Mucosa of stomach (tissue), 1 donor: ENCODE measurements around the gene MAGEA8.
"Not testable (repeated sequence)": the region's sequence is repeated elsewhere in the genome, so short reads cannot be mapped to it uniquely, and the experiment has no call there.

Experiments
- H3K27me3 ChIP-seq: one replicate; pipeline ENCODE4 v1.7.0; 2013; ENCODE audit warnings: mild to moderate bottlenecking, low read length; ENCODE audit not compliant: control insufficient read depth, insufficient read depth
- H3K36me3 ChIP-seq: one replicate; pipeline ENCODE4 v1.7.0; 2013; ENCODE audit warnings: low read length; ENCODE audit not compliant: control insufficient read depth, insufficient read depth
- H3K4me1 ChIP-seq: one replicate; pipeline ENCODE4 v1.7.0; 2013; ENCODE audit warnings: mild to moderate bottlenecking, low read length; ENCODE audit not compliant: control insufficient read depth, insufficient read depth
- H3K4me3 ChIP-seq: one replicate; pipeline ENCODE4 v1.7.0; 2013; ENCODE audit warnings: low read length
- H3K9ac ChIP-seq: one replicate; pipeline ENCODE4 v1.7.0; 2013; ENCODE audit warnings: mild to moderate bottlenecking, low read length, moderate library complexity
- H3K9me3 ChIP-seq: one replicate; pipeline ENCODE4 v1.7.0; 2013; ENCODE audit warnings: mild to moderate bottlenecking, low read length, moderate library complexity; ENCODE audit not compliant: control insufficient read depth
- donor health status: Pancreatic carcinoma.

MAGEA8 gene, protein sequence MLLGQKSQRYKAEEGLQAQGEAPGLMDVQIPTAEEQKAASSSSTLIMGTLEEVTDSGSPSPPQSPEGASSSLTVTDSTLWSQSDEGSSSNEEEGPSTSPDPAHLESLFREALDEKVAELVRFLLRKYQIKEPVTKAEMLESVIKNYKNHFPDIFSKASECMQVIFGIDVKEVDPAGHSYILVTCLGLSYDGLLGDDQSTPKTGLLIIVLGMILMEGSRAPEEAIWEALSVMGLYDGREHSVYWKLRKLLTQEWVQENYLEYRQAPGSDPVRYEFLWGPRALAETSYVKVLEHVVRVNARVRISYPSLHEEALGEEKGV

DNA sequence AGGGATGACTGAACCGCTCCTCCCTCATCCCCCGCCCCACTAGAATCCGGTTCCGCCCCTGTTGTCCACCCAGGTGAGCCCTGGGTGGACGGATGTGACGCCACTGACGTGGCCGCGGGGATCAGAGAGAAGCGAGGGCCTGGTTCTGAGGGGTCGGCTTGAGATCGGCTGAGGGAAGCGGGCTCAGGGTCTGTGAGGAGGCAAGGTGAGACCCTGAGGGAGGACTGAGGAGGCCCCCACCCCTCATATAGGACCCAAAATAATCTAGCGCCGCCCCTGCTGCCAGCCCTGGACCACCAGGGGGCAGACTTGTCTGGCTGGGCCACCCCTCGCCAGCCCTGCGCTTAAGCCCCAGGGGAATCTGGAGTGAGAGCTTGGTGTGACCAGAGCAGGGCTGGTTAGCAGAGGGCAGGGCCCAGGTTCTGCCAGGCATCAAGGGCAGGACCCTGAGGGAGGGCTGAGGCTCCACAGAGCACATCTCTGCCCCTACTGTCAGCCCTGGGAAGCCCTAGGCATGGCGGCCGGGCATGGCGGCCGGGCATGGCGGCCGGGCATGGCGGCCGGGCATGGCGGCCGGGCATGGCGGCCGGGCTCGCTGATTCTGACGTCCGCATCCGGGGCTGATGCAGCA is at the start of gene MAGEA8:
Gene MAGEA8, plus strand, starts transcription at position 103 of the 631 bp plus-strand sequence. CDS start 3,090 bp downstream, outside the sequence.
- Histone ChIP-seq H3K36me3 (no peaks in the 10 kb centered on the region), H3K27me3 (no peaks in the 10 kb centered on the region), H3K9ac (no peak within 1 kb of the TSS), H3K4me1 (no peaks in the 10 kb centered on the region), H3K4me3 (no peak within 1 kb of the TSS), H3K9me3 (no peaks in the 10 kb centered on the region)

DNA sequence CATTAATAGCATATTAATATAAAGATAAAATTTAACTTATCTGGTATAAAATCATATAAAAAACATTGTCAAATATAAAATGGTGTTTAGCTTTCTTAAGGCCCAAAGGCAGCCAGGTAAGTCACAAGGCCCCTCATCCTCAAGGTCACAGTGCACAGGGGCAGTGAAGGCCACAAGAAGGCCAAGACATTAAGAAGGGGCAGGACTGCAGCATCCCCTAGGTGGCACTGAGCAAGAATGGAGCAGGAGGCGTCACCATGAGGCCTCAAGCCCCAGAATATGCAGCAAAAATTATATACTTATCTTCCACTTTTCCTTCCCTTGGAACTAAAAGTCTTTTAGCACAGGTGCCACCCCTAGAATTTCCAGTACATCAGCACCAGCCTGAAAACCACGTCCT is 49.5 kb upstream of the MAGEA8 start:
- no peaks in the 10 kb centered on the region for H3K4me1 ChIP-seq
- H3K27me3 ChIP-seq, result no peaks in the 10 kb centered on the region
- no peak overlapping the region for H3K9ac ChIP-seq
- H3K9me3 ChIP-seq, result no peaks in the 10 kb centered on the region
- H3K36me3 ChIP-seq, result no peaks in the 10 kb centered on the region
- no peak overlapping the region for H3K4me3 ChIP-seq

DNA sequence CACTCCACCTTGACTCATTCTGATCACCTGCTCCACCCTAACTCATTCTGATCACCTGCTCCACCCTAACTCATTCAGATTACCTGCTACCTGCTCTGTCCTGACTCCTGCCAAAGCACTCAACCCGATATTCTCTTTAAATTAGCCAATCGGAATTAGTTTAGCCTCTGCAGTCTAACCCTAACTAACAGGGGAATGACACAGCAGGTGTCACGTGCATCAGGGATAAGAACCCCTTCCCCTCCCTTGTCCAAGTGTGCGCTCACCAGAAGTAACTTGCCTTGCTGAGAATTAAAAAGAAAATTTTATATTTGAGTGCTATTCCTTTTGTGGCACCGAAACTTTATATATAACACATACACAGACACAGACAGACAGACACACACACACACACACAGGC is 44.3 kb upstream of the MAGEA8 start:
- H3K4me1 ChIP-seq, H3K4me3 ChIP-seq, H3K27me3 ChIP-seq, H3K36me3 ChIP-seq, H3K9ac ChIP-seq, H3K9me3 ChIP-seq: not testable (repeated sequence)

DNA sequence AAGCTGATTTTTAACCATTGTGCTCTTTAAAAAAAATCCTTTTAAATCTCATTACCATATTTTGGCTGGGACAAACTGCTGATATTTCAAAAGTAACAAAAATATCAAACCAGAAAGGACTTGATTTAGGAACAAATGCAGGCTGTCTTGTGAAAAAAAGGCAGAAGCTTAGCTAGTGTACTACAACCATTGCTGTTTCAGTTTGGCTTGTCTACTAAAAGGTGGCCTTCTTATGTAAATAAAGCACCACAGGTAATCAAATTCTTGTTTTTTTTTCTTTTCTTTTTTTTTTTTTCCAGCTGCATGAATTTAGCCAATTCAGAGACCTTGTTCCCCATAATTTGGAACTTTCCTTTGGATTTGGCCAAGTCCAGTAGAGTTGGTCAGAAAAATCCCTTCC is 43.8 kb upstream of the MAGEA8 start:
- Histone ChIP-seq H3K4me3 (no peak overlapping the region), H3K9me3 (no peaks in the 10 kb centered on the region), H3K27me3 (no peaks in the 10 kb centered on the region), H3K4me1 (no peaks in the 10 kb centered on the region), H3K36me3 (no peaks in the 10 kb centered on the region), H3K9ac (no peak overlapping the region)

DNA sequence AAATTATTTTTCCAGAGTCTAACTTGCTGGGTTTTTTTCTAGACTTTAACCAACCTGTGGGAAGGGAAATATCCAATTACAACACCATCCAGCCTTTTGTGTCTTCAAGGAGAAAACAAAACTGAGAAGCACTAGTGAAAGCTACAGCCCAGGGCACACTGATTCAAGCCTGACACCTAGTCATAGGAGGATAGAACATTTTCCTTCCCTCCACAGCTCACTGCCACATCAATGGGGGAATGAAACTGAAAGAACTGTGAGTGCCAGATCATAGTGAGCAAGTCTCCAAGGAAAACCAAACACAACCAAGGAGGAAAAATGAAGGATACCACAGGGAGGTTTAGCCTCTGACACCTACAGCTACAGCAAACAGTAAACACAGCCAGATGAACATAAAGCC is 43.3 kb upstream of the MAGEA8 start:
- Histone ChIP-seq H3K4me3 (no peak overlapping the region), H3K4me1 (no peaks in the 10 kb centered on the region), H3K9ac (no peak overlapping the region), H3K36me3 (no peaks in the 10 kb centered on the region), H3K9me3 (no peaks in the 10 kb centered on the region), H3K27me3 (no peaks in the 10 kb centered on the region)

DNA sequence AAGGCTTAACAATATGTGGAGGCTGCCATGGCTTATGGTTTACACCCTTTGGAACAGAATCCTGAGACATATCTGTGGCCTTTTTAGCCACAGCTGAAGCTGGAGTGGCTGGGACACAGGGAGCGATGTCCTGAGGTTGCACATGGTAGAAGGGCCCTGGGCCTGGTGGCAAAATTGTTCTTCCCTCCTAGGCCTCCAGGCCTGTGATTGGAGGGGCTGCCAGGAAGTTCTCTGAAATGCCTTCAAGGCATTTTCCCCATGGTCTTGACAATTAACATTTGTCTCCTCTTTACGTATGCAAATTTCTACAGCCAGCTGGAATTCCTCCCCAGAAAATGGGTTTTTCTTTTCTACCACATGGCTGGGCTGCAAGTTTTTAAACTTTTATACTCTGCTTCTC is 39.1 kb upstream of the MAGEA8 start:
- Histone ChIP-seq H3K9ac (no peak overlapping the region), H3K4me1 (no peaks in the 10 kb centered on the region), H3K9me3 (no peaks in the 10 kb centered on the region), H3K36me3 (no peaks in the 10 kb centered on the region), H3K27me3 (no peaks in the 10 kb centered on the region), H3K4me3 (no peak overlapping the region)

DNA sequence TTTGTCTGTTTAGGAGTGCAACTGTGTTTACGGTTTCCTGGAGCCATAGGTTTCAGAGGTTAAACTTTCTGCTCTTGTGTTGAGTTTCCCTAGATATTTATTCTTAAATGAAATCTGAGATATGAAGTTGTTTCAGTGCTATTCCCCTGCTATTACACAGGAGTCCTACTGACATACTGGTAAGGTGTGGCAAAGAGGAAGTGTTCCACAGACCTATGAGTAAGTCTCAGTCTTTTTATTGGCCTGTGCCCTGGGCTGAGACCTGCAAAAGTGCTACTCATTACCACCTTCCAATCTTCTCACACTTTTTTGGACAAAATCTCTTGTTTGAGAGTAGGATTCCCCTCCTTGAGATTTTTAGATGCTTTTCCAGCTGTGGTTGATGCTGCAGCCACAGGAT is 35.6 kb upstream of the MAGEA8 start:
- H3K9me3 ChIP-seq, result no peaks in the 10 kb centered on the region
- H3K4me3 ChIP-seq, result no peak overlapping the region
- no peaks in the 10 kb centered on the region for H3K4me1 ChIP-seq
- H3K9ac ChIP-seq, result no peak overlapping the region
- H3K36me3 ChIP-seq, result no peaks in the 10 kb centered on the region
- H3K27me3 ChIP-seq, result no peaks in the 10 kb centered on the region

DNA sequence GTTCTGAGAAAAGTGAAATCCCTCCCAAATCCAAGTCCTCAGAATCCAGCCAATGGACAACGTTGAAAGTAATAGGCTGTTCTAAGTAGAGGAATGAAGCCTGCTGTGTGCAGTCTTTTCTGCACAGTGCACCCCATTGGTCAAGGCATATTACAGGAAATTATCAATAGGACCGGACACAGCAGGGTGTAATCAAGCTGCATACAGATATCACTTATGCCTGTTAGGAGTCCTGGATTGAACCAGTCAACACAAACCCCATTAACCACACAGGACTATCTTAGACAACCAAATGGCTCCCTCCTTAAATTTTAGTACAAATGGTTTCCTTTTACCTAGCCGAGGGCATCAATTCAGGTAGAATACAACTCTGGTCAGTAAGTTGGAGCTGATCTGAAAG is 34.2 kb upstream of the MAGEA8 start:
- H3K36me3 ChIP-seq, result no peaks in the 10 kb centered on the region
- no peaks in the 10 kb centered on the region for H3K27me3 ChIP-seq
- no peaks in the 10 kb centered on the region for H3K4me1 ChIP-seq
- no peak overlapping the region for H3K4me3 ChIP-seq
- no peaks in the 10 kb centered on the region for H3K9me3 ChIP-seq
- no peak overlapping the region for H3K9ac ChIP-seq

DNA sequence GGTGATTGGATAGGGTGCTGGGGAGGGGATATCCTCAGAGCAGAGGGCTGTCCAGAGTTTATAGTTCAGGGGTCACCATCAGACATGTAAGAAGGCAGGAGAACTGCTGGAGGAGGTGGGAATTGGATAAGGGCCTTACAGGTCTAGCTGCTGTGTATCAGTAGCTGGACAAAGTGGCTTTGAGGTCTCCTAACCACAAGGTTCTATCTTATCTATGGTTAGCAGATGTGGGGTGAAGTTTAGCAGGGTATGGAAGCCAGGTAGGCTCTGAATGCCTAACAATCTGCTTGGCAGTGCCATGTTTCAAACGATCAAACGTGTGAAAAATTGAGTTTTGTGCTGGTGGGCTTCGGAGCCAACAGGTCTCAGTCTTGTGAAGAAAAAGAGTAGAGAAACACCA is 32.1 kb upstream of the MAGEA8 start:
- Histone ChIP-seq H3K27me3 (no peaks in the 10 kb centered on the region), H3K9ac (no peak overlapping the region), H3K36me3 (no peaks in the 10 kb centered on the region), H3K9me3 (no peaks in the 10 kb centered on the region), H3K4me3 (no peak overlapping the region), H3K4me1 (no peaks in the 10 kb centered on the region)

DNA sequence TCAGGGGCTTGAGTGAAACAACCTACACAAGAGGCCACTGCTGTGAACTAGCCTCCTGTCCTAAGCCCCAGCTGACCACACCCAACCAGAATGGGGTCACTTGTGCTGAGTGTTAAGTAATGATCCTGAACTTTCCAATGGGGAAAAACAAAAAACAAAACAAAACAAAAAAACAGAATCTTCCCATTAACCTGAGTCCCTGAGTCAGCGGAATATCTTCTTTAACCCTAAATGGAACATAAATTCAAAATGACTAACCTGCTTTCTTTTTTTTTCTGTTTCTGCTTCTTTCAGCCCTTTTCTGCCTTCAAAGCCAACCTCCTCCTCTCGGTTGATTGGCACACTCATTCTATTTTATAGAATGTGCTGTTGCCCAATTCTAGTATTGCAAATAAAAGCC is 31.2 kb upstream of the MAGEA8 start:
- Histone ChIP-seq H3K9ac (no peak overlapping the region), H3K4me1 (no peaks in the 10 kb centered on the region), H3K9me3 (no peaks in the 10 kb centered on the region), H3K4me3 (no peak overlapping the region), H3K36me3 (no peaks in the 10 kb centered on the region), H3K27me3 (no peaks in the 10 kb centered on the region)

DNA sequence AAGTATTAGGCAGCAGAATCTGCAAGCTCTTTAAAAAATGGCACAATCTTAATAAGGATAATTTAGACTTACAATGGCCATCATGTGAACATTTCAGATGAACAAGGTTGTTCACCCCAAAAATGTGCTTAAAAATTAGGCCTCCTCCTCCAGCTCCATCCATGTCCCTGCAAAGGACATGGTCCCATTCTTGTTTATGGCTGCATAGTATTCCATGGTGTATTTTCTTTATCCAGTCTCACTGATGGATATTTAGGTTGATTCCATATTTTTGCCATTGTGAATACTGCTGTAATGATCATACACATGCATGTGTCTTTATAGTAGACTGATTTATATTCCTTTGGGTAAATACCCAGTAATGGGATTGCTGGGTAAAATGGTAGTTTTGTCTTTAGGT is 29.1 kb upstream of the MAGEA8 start:
- Histone ChIP-seq H3K36me3 (no peaks in the 10 kb centered on the region), H3K9ac (no peak overlapping the region), H3K27me3 (no peaks in the 10 kb centered on the region), H3K4me1 (no peaks in the 10 kb centered on the region), H3K9me3 (no peaks in the 10 kb centered on the region), H3K4me3 (no peak overlapping the region)

DNA sequence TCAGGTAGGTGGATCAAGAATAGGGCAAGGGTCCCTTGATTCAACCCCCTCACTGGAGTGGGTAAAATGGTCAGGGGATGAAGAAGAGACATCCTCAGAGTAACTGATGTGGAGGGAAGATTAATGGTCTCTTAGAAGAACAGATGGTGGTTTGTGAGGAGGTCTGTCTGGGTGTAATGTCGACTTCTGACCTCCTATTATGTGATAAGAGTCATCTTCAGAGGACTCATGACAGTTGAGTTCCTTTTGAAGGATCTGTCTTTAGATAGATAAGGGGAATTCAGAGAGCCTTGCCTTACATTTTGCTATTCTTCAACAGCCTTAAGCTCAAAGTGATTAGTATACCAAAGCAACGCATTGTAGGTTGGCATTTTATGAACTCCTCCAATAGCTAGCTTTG is 27.1 kb upstream of the MAGEA8 start:
- Histone ChIP-seq H3K4me3 (no peak overlapping the region), H3K9me3 (no peaks in the 10 kb centered on the region), H3K9ac (no peak overlapping the region), H3K36me3 (no peaks in the 10 kb centered on the region), H3K4me1 (no peaks in the 10 kb centered on the region), H3K27me3 (no peaks in the 10 kb centered on the region)
